SK-N-SH treated with all-trans-retinoic acid at 6 μM for 48 hours (cell line): ENCODE measurements around the gene ZAR1.

Experiments
- ARNTL ChIP-seq: fragments of 450-650 bp; formaldehyde crosslinking; IDR thresholded peaks from 2 replicates; pipeline ENCODE4 v1.5.0; 2020; ENCODE audit warnings: low read depth, mild to moderate bottlenecking, moderate library complexity, borderline replicate concordance
- BACH2 ChIP-seq: fragments of 250-450 bp; sonication (Bioruptor Pico); IDR thresholded peaks from 2 replicates; pipeline ENCODE4 v1.9.0; 2021; ENCODE audit warnings: mild to moderate bottlenecking, borderline replicate concordance
- CSDC2 ChIP-seq: fragments of 250-450 bp; sonication (Bioruptor Pico); IDR thresholded peaks from 2 replicates; pipeline ENCODE4 v1.5.0; 2020; ENCODE audit warnings: mild to moderate bottlenecking, moderate library complexity
- GLIS3 ChIP-seq: fragments of 250-450 bp; sonication (Bioruptor Pico); IDR thresholded peaks from 2 replicates; pipeline ENCODE4 v1.5.0; 2020; ENCODE audit warnings: mild to moderate bottlenecking, moderate library complexity
- OSR1 ChIP-seq: fragments of 250-450 bp; sonication (Bioruptor Pico); IDR thresholded peaks from 2 replicates; pipeline ENCODE4 v1.8.0; 2022; ENCODE audit warnings: moderate library complexity, mild to moderate bottlenecking, inconsistent platforms
- PATZ1 ChIP-seq: fragments of 250-450 bp; sonication (Bioruptor Pico); IDR thresholded peaks from 2 replicates; pipeline ENCODE4 v1.8.0; 2020; ENCODE audit warnings: mild to moderate bottlenecking, moderate library complexity, borderline replicate concordance
- RARB ChIP-seq: fragments of 250-450 bp; sonication (Bioruptor Pico); IDR thresholded peaks from 2 replicates; pipeline ENCODE4 v1.8.0; 2021; ENCODE audit warnings: mild to moderate bottlenecking, moderate library complexity
- SNAI2 ChIP-seq: fragments of 250-450 bp; sonication (Bioruptor Pico); IDR thresholded peaks from 2 replicates; pipeline ENCODE4 v1.5.0; 2020; ENCODE audit warnings: mild to moderate bottlenecking, moderate library complexity
- TCF4 ChIP-seq: fragments of 250-450 bp; sonication (Bioruptor Pico); IDR thresholded peaks from 2 replicates; pipeline ENCODE4 v1.8.0; 2021; ENCODE audit warnings: mild to moderate bottlenecking, moderate library complexity, borderline replicate concordance
- TOX ChIP-seq: fragments of 250-450 bp; sonication (Bioruptor Pico); IDR thresholded peaks from 2 replicates; pipeline ENCODE4 v1.8.0; 2021; ENCODE audit warnings: mild to moderate bottlenecking, moderate library complexity, borderline replicate concordance
- ZC3H10 ChIP-seq: fragments of 250-450 bp; sonication (Bioruptor Pico); IDR thresholded peaks from 2 replicates; pipeline ENCODE4 v1.5.1; 2021; ENCODE audit warnings: mild to moderate bottlenecking, moderate library complexity
- ZFP30 ChIP-seq: fragments of 450-650 bp; formaldehyde crosslinking; IDR thresholded peaks from 2 replicates; pipeline ENCODE4 v1.5.0; 2022; ENCODE audit warnings: mild to moderate bottlenecking, moderate library complexity
- ZNF8 ChIP-seq: fragments of 450-650 bp; formaldehyde crosslinking; IDR thresholded peaks from 2 replicates; pipeline ENCODE4 v1.5.0; 2020; ENCODE audit warnings: mild to moderate bottlenecking, moderate library complexity
- TF ChIP-seq, protein P1 (sequence below): fragments of 250-450 bp; sonication (Bioruptor Pico); IDR thresholded peaks from 2 replicates; pipeline ENCODE4 v1.8.0; 2021; ENCODE audit warnings: low read depth, mild to moderate bottlenecking, moderate library complexity, borderline replicate concordance

GRCh38 chr4:48499551-48500066 is 9.6 kb downstream of the ZAR1 start:
- TF ChIP-seq OSR1 (CRISPR knock-in tag) (no peak), ZFP30 (CRISPR knock-in tag) (no peak), RARB (CRISPR knock-in tag) (no peak), CSDC2 (CRISPR knock-in tag) (no peak), TCF4 (no peak), GLIS3 (CRISPR knock-in tag) (no peak), BACH2 (CRISPR knock-in tag) (no peak), TOX (CRISPR knock-in tag) (no peak), ZC3H10 (CRISPR knock-in tag) (no peak), ARNTL (no peak), PATZ1 (CRISPR knock-in tag) (no peak), ZNF8 (CRISPR knock-in tag) (no peak), SNAI2 (CRISPR knock-in tag) (no peak)
- TF ChIP-seq, protein P1, sequence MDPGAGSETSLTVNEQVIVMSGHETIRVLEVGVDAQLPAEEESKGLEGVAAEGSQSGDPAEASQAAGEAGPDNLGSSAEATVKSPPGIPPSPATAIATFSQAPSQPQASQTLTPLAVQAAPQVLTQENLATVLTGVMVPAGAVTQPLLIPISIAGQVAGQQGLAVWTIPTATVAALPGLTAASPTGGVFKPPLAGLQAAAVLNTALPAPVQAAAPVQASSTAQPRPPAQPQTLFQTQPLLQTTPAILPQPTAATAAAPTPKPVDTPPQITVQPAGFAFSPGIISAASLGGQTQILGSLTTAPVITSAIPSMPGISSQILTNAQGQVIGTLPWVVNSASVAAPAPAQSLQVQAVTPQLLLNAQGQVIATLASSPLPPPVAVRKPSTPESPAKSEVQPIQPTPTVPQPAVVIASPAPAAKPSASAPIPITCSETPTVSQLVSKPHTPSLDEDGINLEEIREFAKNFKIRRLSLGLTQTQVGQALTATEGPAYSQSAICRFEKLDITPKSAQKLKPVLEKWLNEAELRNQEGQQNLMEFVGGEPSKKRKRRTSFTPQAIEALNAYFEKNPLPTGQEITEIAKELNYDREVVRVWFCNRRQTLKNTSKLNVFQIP (CRISPR knock-in tag): no peak
